Measurements from ENCODE around the gene CNKSR3. TPM values are rescaled to one million over a fixed set of nuclear protein-coding genes. Genes with fewer than 3 reads are reported as not detected.

CNKSR3 gene
- total and polyA plus RNA-seq, 2 experiments from 2014 or later = 1.9 to 5.7 TPM

DNA sequence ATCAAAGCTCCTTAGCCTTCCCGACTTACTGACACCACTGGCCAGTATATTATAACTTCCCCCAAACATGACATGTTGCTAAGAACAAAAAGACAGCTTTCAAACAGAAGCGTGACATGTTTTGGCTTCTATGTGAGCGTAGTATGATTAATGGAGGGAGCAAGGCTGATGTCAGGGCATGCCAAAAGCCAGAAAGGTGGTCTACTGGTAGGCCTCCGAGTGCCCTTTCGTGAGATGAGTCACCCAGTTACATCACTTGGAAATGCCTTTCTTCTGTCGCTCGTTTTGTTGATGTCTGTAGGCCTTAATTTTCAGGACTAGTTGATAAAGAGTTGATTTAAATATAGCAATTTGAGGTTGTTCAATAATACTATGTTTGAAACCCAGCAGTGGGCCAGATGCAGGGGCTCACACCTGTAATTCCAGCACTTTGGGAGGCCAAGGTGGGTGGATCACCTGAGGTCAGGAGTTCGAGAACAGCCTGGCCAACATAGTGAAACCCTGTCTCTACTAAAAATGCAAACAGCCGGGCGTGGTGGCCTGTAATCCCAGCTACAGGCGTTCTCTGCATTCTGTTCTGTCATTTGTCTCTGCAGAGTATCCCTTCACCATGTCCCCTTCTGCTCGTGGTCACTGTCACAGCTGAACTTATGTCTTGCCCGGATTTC lies 53.3 kb downstream of the CNKSR3 start (continued):
- TF ChIP-seq, protein P1, sequence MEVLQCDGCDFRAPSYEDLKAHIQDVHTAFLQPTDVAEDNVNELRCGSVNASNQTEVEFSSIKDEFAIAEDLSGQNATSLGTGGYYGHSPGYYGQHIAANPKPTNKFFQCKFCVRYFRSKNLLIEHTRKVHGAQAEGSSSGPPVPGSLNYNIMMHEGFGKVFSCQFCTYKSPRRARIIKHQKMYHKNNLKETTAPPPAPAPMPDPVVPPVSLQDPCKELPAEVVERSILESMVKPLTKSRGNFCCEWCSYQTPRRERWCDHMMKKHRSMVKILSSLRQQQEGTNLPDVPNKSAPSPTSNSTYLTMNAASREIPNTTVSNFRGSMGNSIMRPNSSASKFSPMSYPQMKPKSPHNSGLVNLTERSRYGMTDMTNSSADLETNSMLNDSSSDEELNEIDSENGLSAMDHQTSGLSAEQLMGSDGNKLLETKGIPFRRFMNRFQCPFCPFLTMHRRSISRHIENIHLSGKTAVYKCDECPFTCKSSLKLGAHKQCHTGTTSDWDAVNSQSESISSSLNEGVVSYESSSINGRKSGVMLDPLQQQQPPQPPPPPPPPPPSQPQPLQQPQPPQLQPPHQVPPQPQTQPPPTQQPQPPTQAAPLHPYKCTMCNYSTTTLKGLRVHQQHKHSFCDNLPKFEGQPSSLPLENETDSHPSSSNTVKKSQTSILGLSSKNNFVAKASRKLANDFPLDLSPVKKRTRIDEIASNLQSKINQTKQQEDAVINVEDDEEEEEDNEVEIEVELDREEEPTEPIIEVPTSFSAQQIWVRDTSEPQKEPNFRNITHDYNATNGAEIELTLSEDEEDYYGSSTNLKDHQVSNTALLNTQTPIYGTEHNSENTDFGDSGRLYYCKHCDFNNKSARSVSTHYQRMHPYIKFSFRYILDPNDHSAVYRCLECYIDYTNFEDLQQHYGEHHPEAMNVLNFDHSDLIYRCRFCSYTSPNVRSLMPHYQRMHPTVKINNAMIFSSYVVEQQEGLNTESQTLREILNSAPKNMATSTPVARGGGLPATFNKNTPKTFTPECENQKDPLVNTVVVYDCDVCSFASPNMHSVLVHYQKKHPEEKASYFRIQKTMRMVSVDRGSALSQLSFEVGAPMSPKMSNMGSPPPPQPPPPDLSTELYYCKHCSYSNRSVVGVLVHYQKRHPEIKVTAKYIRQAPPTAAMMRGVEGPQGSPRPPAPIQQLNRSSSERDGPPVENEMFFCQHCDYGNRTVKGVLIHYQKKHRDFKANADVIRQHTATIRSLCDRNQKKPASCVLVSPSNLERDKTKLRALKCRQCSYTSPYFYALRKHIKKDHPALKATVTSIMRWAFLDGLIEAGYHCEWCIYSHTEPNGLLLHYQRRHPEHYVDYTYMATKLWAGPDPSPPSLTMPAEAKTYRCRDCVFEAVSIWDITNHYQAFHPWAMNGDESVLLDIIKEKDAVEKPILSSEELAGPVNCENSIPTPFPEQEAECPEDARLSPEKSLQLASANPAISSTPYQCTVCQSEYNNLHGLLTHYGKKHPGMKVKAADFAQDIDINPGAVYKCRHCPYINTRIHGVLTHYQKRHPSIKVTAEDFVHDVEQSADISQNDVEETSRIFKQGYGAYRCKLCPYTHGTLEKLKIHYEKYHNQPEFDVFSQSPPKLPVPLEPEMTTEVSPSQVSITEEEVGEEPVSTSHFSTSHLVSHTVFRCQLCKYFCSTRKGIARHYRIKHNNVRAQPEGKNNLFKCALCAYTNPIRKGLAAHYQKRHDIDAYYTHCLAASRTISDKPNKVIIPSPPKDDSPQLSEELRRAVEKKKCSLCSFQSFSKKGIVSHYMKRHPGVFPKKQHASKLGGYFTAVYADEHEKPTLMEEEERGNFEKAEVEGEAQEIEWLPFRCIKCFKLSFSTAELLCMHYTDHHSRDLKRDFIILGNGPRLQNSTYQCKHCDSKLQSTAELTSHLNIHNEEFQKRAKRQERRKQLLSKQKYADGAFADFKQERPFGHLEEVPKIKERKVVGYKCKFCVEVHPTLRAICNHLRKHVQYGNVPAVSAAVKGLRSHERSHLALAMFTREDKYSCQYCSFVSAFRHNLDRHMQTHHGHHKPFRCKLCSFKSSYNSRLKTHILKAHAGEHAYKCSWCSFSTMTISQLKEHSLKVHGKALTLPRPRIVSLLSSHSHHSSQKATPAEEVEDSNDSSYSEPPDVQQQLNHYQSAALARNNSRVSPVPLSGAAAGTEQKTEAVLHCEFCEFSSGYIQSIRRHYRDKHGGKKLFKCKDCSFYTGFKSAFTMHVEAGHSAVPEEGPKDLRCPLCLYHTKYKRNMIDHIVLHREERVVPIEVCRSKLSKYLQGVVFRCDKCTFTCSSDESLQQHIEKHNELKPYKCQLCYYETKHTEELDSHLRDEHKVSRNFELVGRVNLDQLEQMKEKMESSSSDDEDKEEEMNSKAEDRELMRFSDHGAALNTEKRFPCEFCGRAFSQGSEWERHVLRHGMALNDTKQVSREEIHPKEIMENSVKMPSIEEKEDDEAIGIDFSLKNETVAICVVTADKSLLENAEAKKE (CRISPR knock-in tag; IDR thresholded peaks at IDR 0.05) = no peak
- TF ChIP-seq EZH2phosphoT487 (IDR thresholded peaks at IDR 0.05; ENCODE audit: unreplicated experiment) (no peak), NANOG (IDR thresholded peaks at IDR 0.05; ENCODE audit: borderline replicate concordance) (no peak)

DNA sequence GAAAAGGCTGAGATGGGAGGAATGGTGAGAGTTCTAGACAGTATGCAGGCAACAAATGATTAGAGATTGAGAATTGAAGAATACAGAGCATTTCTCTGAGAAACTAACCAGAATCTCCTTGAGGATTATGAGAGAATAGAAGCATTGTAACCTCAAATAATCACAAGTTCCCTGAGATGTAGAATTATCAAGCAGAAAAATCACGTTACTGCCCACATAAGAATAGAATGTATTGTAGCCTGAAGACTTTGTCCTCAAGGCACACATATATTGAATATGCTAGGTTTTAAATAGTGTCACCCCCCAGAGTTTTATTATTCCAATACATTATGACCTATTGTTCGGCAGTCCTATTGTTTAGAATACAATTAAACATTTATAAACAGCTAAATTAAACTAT lies 57.2 kb downstream of the CNKSR3 start:
- Histone ChIP-seq H3K79me2 (replicated peaks; ENCODE audit: insufficient read depth) (0 out of 2 replicates have a peak, but pooled peaks cover 3% of the 10 kb centered on the region), H4K20me1 (replicated peaks; ENCODE audit: insufficient read depth) (no peaks in the 10 kb centered on the region), H3K27ac (ENCODE audit: low read depth) (no peak overlapping the region), H3K4me2 (no peak overlapping the region), H3F3A (replicated peaks; ENCODE audit: low read depth) (no peaks in the 10 kb centered on the region), H3K27me3 (ENCODE audit: insufficient read depth) (no peaks in the 10 kb centered on the region), H2AFZ (no peak overlapping the region), H3K36me3 (ENCODE audit: insufficient read depth) (no peaks in the 10 kb centered on the region), H3K9me2 (ENCODE audit: insufficient read depth) (no peaks in the 10 kb centered on the region), H3K4me3 (no peak overlapping the region), H3K4me1 (ENCODE audit: insufficient read depth) (no peaks in the 10 kb centered on the region)
- H3K27me3 Mint-ChIP-seq (ENCODE audit: insufficient read depth, low read depth, poor library complexity) = peaks cover 2% of the 10 kb centered on the region
- no peak for TF ChIP-seq ZNF114 (CRISPR knock-in tag; IDR thresholded peaks at IDR 0.05)
- no peak for TF ChIP-seq ZNF331 (CRISPR knock-in tag; IDR thresholded peaks at IDR 0.05; ENCODE audit: low read depth)
- TF ChIP-seq, protein P2, sequence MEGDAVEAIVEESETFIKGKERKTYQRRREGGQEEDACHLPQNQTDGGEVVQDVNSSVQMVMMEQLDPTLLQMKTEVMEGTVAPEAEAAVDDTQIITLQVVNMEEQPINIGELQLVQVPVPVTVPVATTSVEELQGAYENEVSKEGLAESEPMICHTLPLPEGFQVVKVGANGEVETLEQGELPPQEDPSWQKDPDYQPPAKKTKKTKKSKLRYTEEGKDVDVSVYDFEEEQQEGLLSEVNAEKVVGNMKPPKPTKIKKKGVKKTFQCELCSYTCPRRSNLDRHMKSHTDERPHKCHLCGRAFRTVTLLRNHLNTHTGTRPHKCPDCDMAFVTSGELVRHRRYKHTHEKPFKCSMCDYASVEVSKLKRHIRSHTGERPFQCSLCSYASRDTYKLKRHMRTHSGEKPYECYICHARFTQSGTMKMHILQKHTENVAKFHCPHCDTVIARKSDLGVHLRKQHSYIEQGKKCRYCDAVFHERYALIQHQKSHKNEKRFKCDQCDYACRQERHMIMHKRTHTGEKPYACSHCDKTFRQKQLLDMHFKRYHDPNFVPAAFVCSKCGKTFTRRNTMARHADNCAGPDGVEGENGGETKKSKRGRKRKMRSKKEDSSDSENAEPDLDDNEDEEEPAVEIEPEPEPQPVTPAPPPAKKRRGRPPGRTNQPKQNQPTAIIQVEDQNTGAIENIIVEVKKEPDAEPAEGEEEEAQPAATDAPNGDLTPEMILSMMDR (conservative IDR thresholded peaks at IDR 0.05; ENCODE audit: low read depth in 2 of 2) = no peak
- no peak for TF ChIP-seq POLR2AphosphoS5 (IDR thresholded peaks at IDR 0.05; ENCODE audit: low read depth)
- H3K4me1 Mint-ChIP-seq = peaks cover 9% of the 10 kb centered on the region
- ATAC-seq (no peak), DNase-seq (ENCODE audit: low spot score) (no peak)
- H3K9me3 Mint-ChIP-seq = no peaks in the 10 kb centered on the region
- H3K4me3 Mint-ChIP-seq = no peak overlapping the region
- no peak overlapping the region for H3K27ac Mint-ChIP-seq
- H3K36me3 Mint-ChIP-seq (ENCODE audit: low read depth) = no peaks in the 10 kb centered on the region

Data from GM23338 (cell line).